GM12891 (cell line): ENCODE results near the gene PLK5.
"Not testable (repeated sequence)": the region's sequence is repeated elsewhere in the genome, so short reads cannot be mapped to it uniquely, and the experiment has no call there.

Experiments
- DNase-seq: peaks from one replicate; pipeline ENCODE4 v3.0.0; 2011; ENCODE audit warnings: low spot score; ENCODE audit not compliant: insufficient read length
- FAIRE-seq: peaks from 2 replicates; lab custom pipeline; 2011; peaks lifted over from hg19 to GRCh38; lab: Jason Lieb, UNC
- PAX5 ChIP-seq: IDR thresholded peaks from 2 replicates; pipeline ENCODE4 v1.6.1; 2011; ENCODE audit warnings: low read length, moderate library complexity, mild to moderate bottlenecking; ENCODE audit not compliant: insufficient read depth, severe bottlenecking
- POLR2A ChIP-seq: IDR thresholded peaks from 2 replicates; pipeline ENCODE4 v1.6.1; 2011; ENCODE audit warnings: low read depth, low read length, control low read depth
- POLR2AphosphoS5 ChIP-seq: IDR thresholded peaks from 2 replicates; pipeline ENCODE4 v1.6.1; 2011; ENCODE audit warnings: low read depth, low read length, control low read depth
- POU2F2 ChIP-seq: IDR thresholded peaks from 2 replicates; pipeline ENCODE4 v1.6.1; 2011; ENCODE audit warnings: low read depth, mild to moderate bottlenecking, control low read depth, low read length, moderate library complexity
- SPI1 ChIP-seq: IDR thresholded peaks from 2 replicates; pipeline ENCODE4 v1.6.1; 2011; ENCODE audit warnings: low read depth, low read length, control low read depth
- TAF1 ChIP-seq: IDR thresholded peaks from 2 replicates; pipeline ENCODE4 v1.6.1; 2011; ENCODE audit warnings: low read depth, low read length, control low read depth

PLK5 gene

GRCh38 chr19:1492474-1493006 is 31.3 kb upstream of the PLK5 start:
- FAIRE-seq (no peak), DNase-seq (no peak)
- TF ChIP-seq POLR2A (no peak), POU2F2 (no peak), PAX5 (no peak), TAF1 (no peak), SPI1 (no peak), POLR2AphosphoS5 (no peak)

- no peak for DNase-seq
- FAIRE-seq: no peak
- TF ChIP-seq POLR2AphosphoS5 (no peak), POU2F2 (no peak), POLR2A (no peak), TAF1 (no peak), PAX5 (no peak), SPI1 (no peak)
Observed at GRCh38 chr19:1494115-1494815, 29.6 kb upstream of the PLK5 start.

GRCh38 chr19:1495051-1495798 is 28.7 kb upstream of the PLK5 start:
- TF ChIP-seq SPI1: no peak
- TF ChIP-seq POLR2AphosphoS5: no peak
- no peak for TF ChIP-seq TAF1
- TF ChIP-seq POLR2A: no peak
- no peak for TF ChIP-seq PAX5
- no peak for TF ChIP-seq POU2F2

GRCh38 chr19:1495799-1496713 is 27.8 kb upstream of the PLK5 start:
- DNase-seq (no peak), FAIRE-seq (no peak)
- TF ChIP-seq POU2F2: no peak
- TF ChIP-seq TAF1: no peak
- no peak for TF ChIP-seq SPI1
- TF ChIP-seq PAX5: no peak
- TF ChIP-seq POLR2A: no peak

More at GRCh38 chr19:1495051-1495798, 28.7 kb upstream of the PLK5 start:
- no peak for FAIRE-seq
- DNase-seq: no peak

GRCh38 chr19:1496714-1497577 is 26.9 kb upstream of the PLK5 start:
- DNase-seq (no peak), FAIRE-seq (no peak)
- TF ChIP-seq TAF1 (no peak), POLR2AphosphoS5 (no peak), POU2F2 (no peak), PAX5 (no peak), SPI1 (no peak), POLR2A (no peak)

- no peak for DNase-seq
- TF ChIP-seq POLR2AphosphoS5: no peak
- TF ChIP-seq POU2F2: no peak
- TF ChIP-seq POLR2A: no peak
- TF ChIP-seq PAX5: no peak
- FAIRE-seq: no peak
Observed at GRCh38 chr19:1497578-1498235, 26.2 kb upstream of the PLK5 start.

GRCh38 chr19:1499231-1499630 is 24.6 kb upstream of the PLK5 start:
- not testable (repeated sequence) for FAIRE-seq, DNase-seq

- DNase-seq: no peak
- TF ChIP-seq PAX5 (no peak), POU2F2 (no peak), TAF1 (no peak), POLR2AphosphoS5 (no peak), POLR2A (no peak), SPI1 (no peak)
- no peak for FAIRE-seq
Observed at GRCh38 chr19:1501200-1501595, 22.7 kb upstream of the PLK5 start.

GRCh38 chr19:1502433-1503088 is 21.3 kb upstream of the PLK5 start:
- no peak for FAIRE-seq
- no peak for TF ChIP-seq POU2F2
- TF ChIP-seq TAF1: no peak
- no peak for TF ChIP-seq PAX5
- no peak for TF ChIP-seq SPI1
- no peak for TF ChIP-seq POLR2A
- no peak for TF ChIP-seq POLR2AphosphoS5
- no peak for DNase-seq
